HepG2 (cell line): ENCODE data around the gene KLC4. TPM values are rescaled to one million over a fixed set of nuclear protein-coding genes. Genes with fewer than 3 reads are reported as not detected.
A peak's percentile ranks its signal among the peaks of the same experiment; 100 is the strongest.

Experiments
- CAMTA2 ChIP-seq: sonication (generic); formaldehyde crosslinking; IDR thresholded peaks from 2 replicates; pipeline ENCODE4 v1.4.0; 2020; ENCODE audit warnings: mild to moderate bottlenecking, missing genetic modification reagents, borderline replicate concordance
- FOXM1 ChIP-seq: sonication (generic); formaldehyde crosslinking; IDR thresholded peaks from 2 replicates; pipeline ENCODE4 v1.5.0; 2020; ENCODE audit warnings: missing genetic modification reagents
- FOXP1 ChIP-seq, 2 experiments: fragments of 450-650 bp in 1 of 2; IDR thresholded peaks; 2 replicates each; pipeline ENCODE4 v1.6.1; 2017 to 2018; ENCODE audit warnings: antibody characterized with exemption in 1 of 2
- HCFC1 ChIP-seq: fragments of 150-350 bp; IDR thresholded peaks from 2 replicates; pipeline ENCODE4 v1.6.1; 2014; ENCODE audit warnings: low read depth, low read length
- KDM6A ChIP-seq: IDR thresholded peaks from 2 replicates; pipeline ENCODE4 v1.6.1; 2016; ENCODE audit warnings: low read depth
- MYC ChIP-seq: sonication (generic); formaldehyde crosslinking; IDR thresholded peaks from 2 replicates; pipeline ENCODE4 v1.9.0; 2021; ENCODE audit warnings: missing genetic modification reagents, borderline replicate concordance
- PAXIP1 ChIP-seq: sonication (generic); formaldehyde crosslinking; conservative IDR thresholded peaks from 2 replicates; pipeline ENCODE4 v1.4.0; 2020; ENCODE audit warnings: mild to moderate bottlenecking, missing genetic modification reagents, moderate library complexity
- POGZ ChIP-seq: sonication (generic); formaldehyde crosslinking; IDR thresholded peaks from 2 replicates; pipeline ENCODE4 v1.4.0; 2020; ENCODE audit warnings: mild to moderate bottlenecking, missing genetic modification reagents
- RELA ChIP-seq: sonication (generic); formaldehyde crosslinking; IDR thresholded peaks from 2 replicates; pipeline ENCODE4 v1.4.0; 2020; ENCODE audit warnings: missing genetic modification reagents
- SNAPC5 ChIP-seq: sonication (generic); formaldehyde crosslinking; IDR thresholded peaks from 2 replicates; pipeline ENCODE4 v1.8.1; 2023; ENCODE audit warnings: mild to moderate bottlenecking, missing genetic modification reagents, borderline replicate concordance
- SRF ChIP-seq: IDR thresholded peaks from 2 replicates; pipeline ENCODE4 v1.6.1; 2011; ENCODE audit warnings: mild to moderate bottlenecking, low read depth, low read length, moderate library complexity
- TEAD3 ChIP-seq: optimal IDR thresholded peaks from 2 replicates; pipeline ENCODE3; 2016; ENCODE audit warnings: borderline replicate concordance
- TFDP1 ChIP-seq: IDR thresholded peaks from 2 replicates; pipeline ENCODE4 v1.6.1; 2016; ENCODE audit warnings: missing compliant biosample characterization, missing genetic modification reagents, borderline replicate concordance
- ZNF281 ChIP-seq: sonication (generic); formaldehyde crosslinking; IDR thresholded peaks from 2 replicates; pipeline ENCODE4 v1.4.0; 2020; ENCODE audit warnings: missing genetic modification reagents, borderline replicate concordance
- ZNF317 ChIP-seq: sonication (generic); formaldehyde crosslinking; IDR thresholded peaks from 2 replicates; pipeline ENCODE4 v1.5.0; 2020; ENCODE audit warnings: mild to moderate bottlenecking, missing genetic modification reagents
- ZNF33A ChIP-seq: sonication (generic); formaldehyde crosslinking; IDR thresholded peaks from 2 replicates; pipeline ENCODE4 v1.5.1; 2020; ENCODE audit warnings: missing genetic modification reagents, mild to moderate bottlenecking, moderate library complexity, borderline replicate concordance
- ZNF704 ChIP-seq: sonication (generic); formaldehyde crosslinking; IDR thresholded peaks from 2 replicates; pipeline ENCODE4 v1.8.1; 2023; ENCODE audit warnings: mild to moderate bottlenecking, inconsistent platforms, moderate library complexity, missing genetic modification reagents, borderline replicate concordance
- ZNF761 ChIP-seq: sonication (generic); formaldehyde crosslinking; conservative IDR thresholded peaks from 2 replicates; pipeline ENCODE4 v1.4.0; 2020; ENCODE audit warnings: mild to moderate bottlenecking, missing genetic modification reagents
- ZNF768 ChIP-seq: sonication (generic); formaldehyde crosslinking; IDR thresholded peaks from 2 replicates; pipeline ENCODE4 v1.4.0; 2020; ENCODE audit warnings: missing genetic modification reagents
- ZNF816 ChIP-seq: sonication (generic); formaldehyde crosslinking; IDR thresholded peaks from 2 replicates; pipeline ENCODE4 v1.8.0; 2022; ENCODE audit warnings: missing genetic modification reagents, mild to moderate bottlenecking, borderline replicate concordance
- polyA plus RNA-seq, 8 experiments: library from polyadenylated mRNA; depleted of rRNA in 3 of 8; stranded (reverse) in 7 of 8; unstranded in 1 of 8; fragments of >200 nt; fragmentation: Illumina TruSeq in 4 of 8; extraction: Trizol in 4 of 8; gene quantifications; 2 replicates each; pipeline versions ENCODE4 v1.2.1 to v1.2.3, GENCODE V29; 2011 to 2016; ENCODE audit warnings: low read depth in 4 of 8, missing spikeins in 1 of 8, mixed read lengths in 1 of 8; ENCODE audit not compliant: insufficient read depth in 1 of 8
- total RNA-seq, 5 experiments: library from RNA; depleted of rRNA; stranded (reverse); fragments of >200 nt; fragmentation: Illumina TruSeq; extraction: Trizol; gene quantifications; 2 replicates each; pipeline ENCODE4 v1.2.3, GENCODE V29; 2016; ENCODE audit warnings: low read depth in 1 of 5

KLC4 gene
- total and polyA plus RNA-seq, 2 of the 13 experiments (the other 11 are each of a cell fraction or from before 2014, with no cell fraction given): 45.4 to 70.4 TPM

GRCh38 chr6:43076464-43077332 is 17.3 kb downstream of the KLC4 start (continued):
- TF ChIP-seq FOXP1 (IDR thresholded peaks at IDR 0.05) (no peak), FOXP1 (CRISPR knock-in tag; IDR thresholded peaks at IDR 0.05) (no peak), HCFC1 (no peak), SRF (no peak), ZNF761 (CRISPR knock-in tag) (peak; percentile 38), SNAPC5 (CRISPR knock-in tag) (no peak; the same call in 1 of the 2 replicates), KDM6A (CRISPR knock-in tag) (no peak), POGZ (CRISPR knock-in tag) (no peak), ZNF33A (CRISPR knock-in tag) (peak; percentile 74), FOXM1 (CRISPR knock-in tag) (no peak), ZNF816 (peak; percentile 59; the same call in 1 of the 2 replicates), TFDP1 (CRISPR knock-in tag) (0 out of 2 replicates have a peak, but pooled peaks have one; percentile 17), CAMTA2 (CRISPR knock-in tag) (no peak), ZNF281 (CRISPR knock-in tag) (no peak), MYC (peak; percentile 50), ZNF317 (CRISPR knock-in tag) (0 out of 2 replicates have a peak, but pooled peaks have one; percentile 36), TEAD3 (CRISPR knock-in tag) (peak; percentile 36), RELA (CRISPR knock-in tag) (no peak; the same call in 1 of the 2 replicates), ZNF704 (CRISPR knock-in tag) (0 out of 2 replicates have a peak, but pooled peaks have one; percentile 13), PAXIP1 (CRISPR knock-in tag) (no peak; the same call in 1 of the 2 replicates), ZNF768 (CRISPR knock-in tag) (peak; percentile 55; the same call in 1 of the 2 replicates)
